Mesenchymal stem cell (in vitro differentiated cells and primary cell): Measurements from ENCODE around the gene ZFAND4.

ENCODE experiments used
- DNase-seq: peaks from one replicate; pipeline ENCODE4 v3.0.0-alpha.2; 2013
- H2AFZ ChIP-seq: one replicate; pipeline ENCODE4 v1.6.1; 2013; ENCODE audit warnings: low read depth, mild to moderate bottlenecking, control low read depth, inconsistent platforms, low read length, moderate library complexity
- H2AK5ac ChIP-seq: 2 replicates; pipeline ENCODE4 v1.6.1; 2013; ENCODE audit warnings: low read length, moderate library complexity, mild to moderate bottlenecking, inconsistent platforms; ENCODE audit not compliant: severe bottlenecking
- H2BK120ac ChIP-seq: one replicate; pipeline ENCODE4 v1.6.1; 2013; ENCODE audit warnings: low read depth, mild to moderate bottlenecking, inconsistent platforms, low read length, moderate library complexity
- H2BK12ac ChIP-seq, 2 experiments: one replicate each; pipeline ENCODE4 v1.6.1; 2013; ENCODE audit warnings: inconsistent platforms in 2 of 2, low read length in 2 of 2, mild to moderate bottlenecking in 2 of 2, moderate library complexity in 2 of 2, control low read depth in 1 of 2
- H2BK15ac ChIP-seq: one replicate; pipeline ENCODE4 v1.6.1; 2013; ENCODE audit warnings: mild to moderate bottlenecking, low read depth, inconsistent platforms; ENCODE audit not compliant: poor library complexity, severe bottlenecking
- H2BK5ac ChIP-seq: 2 replicates; pipeline ENCODE4 v1.6.1; 2013; ENCODE audit warnings: low read depth, mild to moderate bottlenecking, low read length, control low read depth, inconsistent platforms; ENCODE audit not compliant: poor library complexity, severe bottlenecking
- H3K14ac ChIP-seq, 2 experiments: one replicate each; pipeline ENCODE4 v1.6.1; 2013; ENCODE audit warnings: inconsistent platforms in 2 of 2, low read length in 2 of 2, control low read depth in 1 of 2, mild to moderate bottlenecking in 1 of 2, moderate library complexity in 1 of 2
- H3K18ac ChIP-seq, 2 experiments: one replicate each; pipeline ENCODE4 v1.6.1; 2013; ENCODE audit warnings: inconsistent platforms in 2 of 2, low read length in 2 of 2, control low read depth in 1 of 2, low read depth in 1 of 2, mild to moderate bottlenecking in 1 of 2
- H3K23ac ChIP-seq, 2 experiments: one replicate each; pipeline ENCODE4 v1.6.1; 2013; ENCODE audit warnings: inconsistent platforms in 2 of 2, low read length in 2 of 2, mild to moderate bottlenecking in 2 of 2, moderate library complexity in 2 of 2, control low read depth in 1 of 2
- H3K27ac ChIP-seq: 2 replicates; pipeline ENCODE4 v1.5.1; 2013; ENCODE audit warnings: mild to moderate bottlenecking, moderate library complexity, low read length, control low read depth, inconsistent platforms; ENCODE audit not compliant: poor library complexity, severe bottlenecking
- H3K27me3 ChIP-seq, 2 experiments: 2 replicates each; pipeline versions ENCODE4 v1.6.1 to v1.7.0; 2013; ENCODE audit warnings: low read length in 2 of 2, mild to moderate bottlenecking in 2 of 2, moderate library complexity in 2 of 2, control low read depth in 1 of 2, inconsistent platforms in 1 of 2; ENCODE audit not compliant: control insufficient read depth in 1 of 2, insufficient read depth in 1 of 2
- H3K36me3 ChIP-seq, 2 experiments: 2 replicates each; pipeline versions ENCODE4 v1.6.1 to v1.7.0; 2013; ENCODE audit warnings: low read length in 2 of 2, control low read depth in 1 of 2, inconsistent platforms in 1 of 2, low read depth in 1 of 2, mild to moderate bottlenecking in 1 of 2; ENCODE audit not compliant: insufficient read depth in 2 of 2, control insufficient read depth in 1 of 2
- H3K4ac ChIP-seq, 2 experiments: one replicate each; pipeline ENCODE4 v1.6.1; 2013; ENCODE audit warnings: inconsistent platforms in 2 of 2, low read length in 2 of 2, mild to moderate bottlenecking in 2 of 2, moderate library complexity in 2 of 2, control low read depth in 1 of 2, low read depth in 1 of 2
- H3K4me1 ChIP-seq: 2 replicates; pipeline ENCODE4 v1.6.1; 2013; ENCODE audit warnings: low read depth, low read length, control low read depth; ENCODE audit not compliant: control insufficient read depth, insufficient read depth
- H3K4me2 ChIP-seq: 2 replicates; pipeline ENCODE4 v1.6.1; 2013; ENCODE audit warnings: low read length, mild to moderate bottlenecking, inconsistent platforms; ENCODE audit not compliant: poor library complexity, severe bottlenecking
- H3K4me3 ChIP-seq, 2 experiments: 2 replicates each; pipeline versions ENCODE4 v1.5.1 to v1.7.0; 2013; ENCODE audit warnings: low read length in 2 of 2, mild to moderate bottlenecking in 2 of 2, control low read depth in 1 of 2, low read depth in 1 of 2; ENCODE audit not compliant: insufficient read depth in 1 of 2
- H3K79me1 ChIP-seq: replicated peaks from 2 replicates; pipeline ENCODE4 v1.6.1; 2013; ENCODE audit warnings: mild to moderate bottlenecking, control low read depth, low read length, inconsistent platforms; ENCODE audit not compliant: poor library complexity, severe bottlenecking
- H3K9ac ChIP-seq: 2 replicates; pipeline ENCODE4 v1.7.0; 2013; ENCODE audit warnings: mild to moderate bottlenecking, low read length, moderate library complexity
- H3K9me3 ChIP-seq: 2 replicates; pipeline ENCODE4 v1.7.0; 2013; ENCODE audit warnings: mild to moderate bottlenecking, low read length; ENCODE audit not compliant: control insufficient read depth
- H4K8ac ChIP-seq: one replicate; pipeline ENCODE4 v1.6.1; 2013; ENCODE audit warnings: inconsistent platforms, mild to moderate bottlenecking, low read length, moderate library complexity
- H4K91ac ChIP-seq: one replicate; pipeline ENCODE4 v1.6.1; 2013; ENCODE audit warnings: mild to moderate bottlenecking, low read length, inconsistent platforms
- WGBS: methylation state at CpG from one replicate; pipeline ENCODE4 v1.1.7; 2013; ENCODE audit warnings: mixed read lengths; 5-methylcytosine and 5-hydroxymethylcytosine counted together

The ZFAND4 gene

DNA sequence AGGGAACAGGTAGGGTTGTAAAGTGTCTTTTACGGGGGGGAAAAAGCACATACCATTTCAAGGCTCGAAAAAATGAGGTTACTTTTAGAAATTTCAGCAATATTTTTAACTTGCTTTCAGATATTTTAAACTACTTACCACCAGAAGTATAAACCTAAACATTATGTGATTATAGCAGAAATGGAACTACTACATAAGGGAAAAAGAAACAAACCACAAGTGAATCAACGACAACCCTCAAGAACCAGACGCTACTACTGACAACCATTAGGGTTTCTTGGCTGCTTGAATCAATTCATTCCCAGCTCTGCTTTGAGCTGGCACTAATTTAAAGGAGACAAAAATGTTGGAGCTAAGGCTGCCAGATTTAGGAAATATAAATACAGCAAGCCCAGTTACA, 80.1 kb downstream of the ZFAND4 start:
- no peak overlapping the region for H3K18ac ChIP-seq
- 95% methylated on average over 3 of the region's 4 CpGs for WGBS
- H2BK15ac ChIP-seq: no peak overlapping the region
- no peak overlapping the region for H3K9ac ChIP-seq
- no peak overlapping the region for H2BK120ac ChIP-seq
- H3K4ac ChIP-seq: no peak overlapping the region
- H3K14ac ChIP-seq: no peak overlapping the region
- peaks cover 0 to 12% of the 10 kb centered on the region in 2 experiments for H3K36me3 ChIP-seq
- no peak overlapping the region for H2AK5ac ChIP-seq
- H2AFZ ChIP-seq: no peak overlapping the region
- peaks cover 0 to 5% of the 10 kb centered on the region in 2 experiments for H3K27me3 ChIP-seq
- H3K4me1 ChIP-seq: no peaks in the 10 kb centered on the region
- H3K9me3 ChIP-seq: no peaks in the 10 kb centered on the region
- no peak overlapping the region for H4K8ac ChIP-seq
- no peak overlapping the region for H3K4me2 ChIP-seq
- H4K91ac ChIP-seq: no peak overlapping the region
- DNase-seq: no peak
- H3K4me3 ChIP-seq: no peak overlapping the region
- no peak overlapping the region for H3K27ac ChIP-seq
- H3K23ac ChIP-seq: no peak overlapping the region
- H3K79me1 ChIP-seq: peaks cover 13% of the 10 kb centered on the region
- H2BK5ac ChIP-seq: no peak overlapping the region
- no peak overlapping the region for H2BK12ac ChIP-seq

DNA sequence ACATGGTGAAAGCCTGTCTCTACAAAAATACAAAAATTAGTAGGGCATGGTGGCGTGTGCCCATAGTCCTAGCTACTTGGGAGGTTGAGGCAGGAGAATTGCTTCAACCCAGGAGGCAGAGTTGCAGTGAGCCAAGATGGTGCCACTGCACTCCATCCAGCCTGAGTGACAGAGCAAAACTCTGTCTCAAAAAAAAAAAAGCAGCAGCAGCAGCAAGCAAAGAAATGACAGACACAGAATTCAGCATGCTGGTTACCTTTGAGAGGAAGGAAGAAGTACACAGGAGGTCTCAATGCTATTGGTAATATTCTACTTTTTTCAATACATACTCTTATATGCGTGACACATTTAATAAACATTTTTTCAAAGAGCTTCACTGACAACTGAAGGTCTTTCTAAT, 81.3 kb downstream of the ZFAND4 start:
- 79% methylated on average over 1 of the region's 2 CpGs for WGBS
- no peak overlapping the region for H3K18ac ChIP-seq
- H3K27ac ChIP-seq: no peak overlapping the region
- H2BK5ac ChIP-seq: no peak overlapping the region
- peaks cover 0 to 12% of the 10 kb centered on the region in 2 experiments for H3K36me3 ChIP-seq
- H3K9me3 ChIP-seq: no peaks in the 10 kb centered on the region
- no peak overlapping the region for H3K4me3 ChIP-seq
- no peak overlapping the region for H4K91ac ChIP-seq
- no peak overlapping the region for H2BK120ac ChIP-seq
- no peak overlapping the region for H2AFZ ChIP-seq
- peaks cover 13% of the 10 kb centered on the region for H3K79me1 ChIP-seq
- no peak for DNase-seq
- H3K4me2 ChIP-seq: no peak overlapping the region
- H2AK5ac ChIP-seq: no peak overlapping the region
- no peak overlapping the region for H2BK12ac ChIP-seq
- no peaks in the 10 kb centered on the region for H3K4me1 ChIP-seq
- H3K23ac ChIP-seq: no peak overlapping the region
- no peak overlapping the region for H3K14ac ChIP-seq
- H4K8ac ChIP-seq: no peak overlapping the region
- H3K9ac ChIP-seq: no peak overlapping the region
- no peak overlapping the region for H2BK15ac ChIP-seq
- no peak overlapping the region for H3K4ac ChIP-seq
- H3K27me3 ChIP-seq: no peaks in the 10 kb centered on the region

DNA sequence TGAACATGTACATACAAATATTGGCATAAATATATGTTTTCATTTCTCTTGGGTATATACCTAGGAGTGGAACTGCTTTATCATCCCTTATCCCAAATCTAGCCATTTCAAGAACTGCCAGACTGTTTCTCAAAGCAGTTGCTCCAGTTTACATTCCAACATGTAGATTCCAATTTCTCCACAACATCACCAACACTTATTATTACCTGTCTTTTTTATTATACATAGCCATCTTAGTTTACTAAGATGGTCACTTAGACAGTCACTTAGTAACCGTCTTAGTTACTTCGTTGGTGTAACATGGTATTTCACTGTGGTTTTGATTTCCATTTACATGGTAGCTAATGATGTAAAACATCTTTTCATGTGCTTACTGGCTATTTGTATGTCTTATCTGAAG, 82.7 kb downstream of the ZFAND4 start:
- H3K9me3 ChIP-seq: no peaks in the 10 kb centered on the region
- H4K91ac ChIP-seq: no peak overlapping the region
- H2AFZ ChIP-seq: no peak overlapping the region
- no peak overlapping the region for H3K23ac ChIP-seq
- no peak overlapping the region for H2BK15ac ChIP-seq
- H3K4ac ChIP-seq: no peak overlapping the region
- DNase-seq: no peak
- H2BK5ac ChIP-seq: no peak overlapping the region
- H2BK120ac ChIP-seq: no peak overlapping the region
- H4K8ac ChIP-seq: no peak overlapping the region
- H3K27me3 ChIP-seq: no peaks in the 10 kb centered on the region
- no peak overlapping the region for H3K14ac ChIP-seq
- no peak overlapping the region for H3K4me2 ChIP-seq
- H3K9ac ChIP-seq: no peak overlapping the region
- H3K79me1 ChIP-seq: peaks cover 15% of the 10 kb centered on the region
- H3K4me3 ChIP-seq: no peak overlapping the region
- H3K4me1 ChIP-seq: no peaks in the 10 kb centered on the region
- H2AK5ac ChIP-seq: no peak overlapping the region
- no peak overlapping the region for H3K27ac ChIP-seq
- H3K36me3 ChIP-seq: peaks cover 0 to 12% of the 10 kb centered on the region in 2 experiments
- no peak overlapping the region for H2BK12ac ChIP-seq
- no peak overlapping the region for H3K18ac ChIP-seq
- 100% methylated on average over 2 of the region's 2 CpGs for WGBS

- H3K4me2 ChIP-seq: no peak overlapping the region
Observed at GRCh38 chr10:45589009-45589408, 83.6 kb downstream of the ZFAND4 start.

More at GRCh38 chr10:45589009-45589408, 83.6 kb downstream of the ZFAND4 start:
- H2BK5ac ChIP-seq: no peak overlapping the region
- no peak overlapping the region for H3K23ac ChIP-seq
- no peak overlapping the region for H2AK5ac ChIP-seq
- H3K27ac ChIP-seq: no peak overlapping the region
- H3K4me3 ChIP-seq: no peak overlapping the region
- H3K4ac ChIP-seq: no peak overlapping the region
- H2BK15ac ChIP-seq: no peak overlapping the region
- H3K14ac ChIP-seq: no peak overlapping the region
- no peak overlapping the region for H3K18ac ChIP-seq
- H2BK12ac ChIP-seq: no peak overlapping the region
- H2AFZ ChIP-seq: no peak overlapping the region
- no peak overlapping the region for H4K8ac ChIP-seq
- H3K9ac ChIP-seq: no peak overlapping the region
- DNase-seq: no peak
- no peak overlapping the region for H4K91ac ChIP-seq
- H2BK120ac ChIP-seq: no peak overlapping the region
- H3K9me3 ChIP-seq: no peaks in the 10 kb centered on the region
- no peaks in the 10 kb centered on the region for H3K4me1 ChIP-seq
- peaks cover 15% of the 10 kb centered on the region for H3K79me1 ChIP-seq
- no peaks in the 10 kb centered on the region for H3K27me3 ChIP-seq
- H3K36me3 ChIP-seq: peaks cover 0 to 12% of the 10 kb centered on the region in 2 experiments
